T-helper 2 cell treated with Interferon-gamma antibody and Interleukin-4, amounts not matched to agents 5 μg/mL and 100 μg/mL, for 36 hours (primary cell): Measurements from ENCODE around the gene CEP104.
A peak's percentile ranks its signal among the peaks of the same experiment; 100 is the strongest.

Source experiments
- DNase-seq: peaks from one replicate; pipeline ENCODE4 v3.0.0; 2021; ENCODE audit warnings: low spot score
- H3K27ac Mint-ChIP-seq: one replicate; pipeline ENCODE4 v1.8.0; 2021; ENCODE audit warnings: mild to moderate bottlenecking, mixed read lengths
- H3K27me3 Mint-ChIP-seq: one replicate; pipeline ENCODE4 v1.8.0; 2021; ENCODE audit warnings: low read depth, mixed read lengths
- H3K36me3 Mint-ChIP-seq: one replicate; pipeline ENCODE4 v1.8.0; 2021; ENCODE audit warnings: low read depth, mixed read lengths
- H3K4me1 Mint-ChIP-seq: one replicate; pipeline ENCODE4 v1.8.0; 2021; ENCODE audit warnings: low read depth, mixed read lengths
- H3K4me3 Mint-ChIP-seq: one replicate; pipeline ENCODE4 v1.8.0; 2022; ENCODE audit warnings: mild to moderate bottlenecking, moderate library complexity, mixed read lengths
- H3K9me3 Mint-ChIP-seq: one replicate; pipeline ENCODE4 v1.8.0; 2021; ENCODE audit warnings: mixed read lengths

The CEP104 gene

DNA sequence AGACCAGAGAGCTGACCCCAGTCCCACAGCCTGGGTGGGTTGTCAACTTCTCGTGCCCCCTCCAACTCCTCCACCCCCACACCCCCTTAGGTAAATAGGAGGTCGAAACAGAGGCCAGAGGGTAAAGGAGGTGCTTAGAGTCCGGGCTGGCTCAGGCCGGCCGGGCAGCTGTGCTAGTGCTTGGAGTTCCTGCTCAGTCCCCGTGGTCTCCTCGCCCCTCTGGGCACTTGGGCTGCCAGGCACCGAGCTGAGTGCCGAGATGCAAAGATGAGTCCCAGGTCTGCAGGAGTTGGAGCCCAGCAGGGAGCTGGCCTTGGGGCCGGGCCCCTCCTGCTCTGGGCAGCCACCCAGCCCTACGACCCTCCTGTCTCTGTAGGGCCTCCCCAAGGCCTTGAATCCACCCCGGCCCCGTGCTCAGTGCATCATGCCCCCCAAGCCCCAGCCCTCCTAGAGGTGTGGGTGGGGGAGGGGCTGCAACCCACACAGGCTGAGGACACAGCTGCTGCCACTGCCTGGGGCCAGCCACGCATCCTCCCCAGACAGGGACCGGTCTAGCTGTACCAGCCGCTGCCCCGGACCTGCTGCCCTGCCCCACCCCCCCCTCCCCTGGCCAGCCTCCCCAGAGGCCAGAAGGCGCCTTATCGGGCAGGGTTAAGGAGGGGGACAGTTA, 82.6 kb downstream of the CEP104 start:
- Mint-ChIP-seq H3K9me3 (no peaks in the 10 kb centered on the region), H3K4me3 (no peak overlapping the region), H3K36me3 (peaks cover 3% of the 10 kb centered on the region), H3K4me1 (no peaks in the 10 kb centered on the region), H3K27ac (no peak overlapping the region), H3K27me3 (no peaks in the 10 kb centered on the region)
- no peak for DNase-seq

DNA sequence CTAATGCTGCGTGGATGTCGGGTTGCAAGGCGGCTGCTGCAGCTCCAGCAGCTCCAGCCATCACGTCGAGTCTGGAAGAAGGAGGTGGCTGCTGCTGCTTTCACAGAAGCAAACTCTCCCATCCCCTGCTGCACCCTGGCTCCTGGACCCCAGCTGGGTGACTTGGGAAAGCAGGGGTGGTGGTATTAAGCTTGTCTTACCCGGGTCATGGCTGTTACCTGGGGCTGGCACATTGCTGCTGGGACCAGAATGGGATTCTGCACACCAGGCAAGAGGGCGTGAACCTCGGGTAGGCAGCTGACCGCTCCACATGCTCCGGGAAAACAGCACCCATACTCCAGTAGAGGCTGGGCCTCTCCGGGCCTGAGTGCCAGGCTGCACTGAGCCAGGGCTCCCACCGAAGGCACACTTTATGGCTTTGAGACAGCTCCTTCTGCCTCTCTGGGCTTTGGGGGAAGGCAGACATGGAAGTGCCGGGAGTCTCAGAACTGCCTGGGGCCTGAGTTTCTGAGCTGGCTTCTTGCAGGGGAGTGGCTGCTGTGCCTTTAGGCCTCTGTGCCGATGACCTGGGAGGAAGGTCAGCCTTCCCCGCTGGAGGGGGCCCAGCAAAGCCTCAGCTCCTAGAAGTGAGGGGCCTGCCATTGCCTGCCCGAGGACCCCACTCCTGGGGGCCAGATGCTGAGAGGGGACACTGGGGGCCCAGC, 83.3 kb downstream of the CEP104 start:
- DNase-seq: no peak
- Mint-ChIP-seq H3K4me3 (no peak overlapping the region), H3K9me3 (no peaks in the 10 kb centered on the region), H3K27ac (no peak overlapping the region), H3K27me3 (no peaks in the 10 kb centered on the region), H3K4me1 (no peaks in the 10 kb centered on the region), H3K36me3 (no peaks in the 10 kb centered on the region)

DNA sequence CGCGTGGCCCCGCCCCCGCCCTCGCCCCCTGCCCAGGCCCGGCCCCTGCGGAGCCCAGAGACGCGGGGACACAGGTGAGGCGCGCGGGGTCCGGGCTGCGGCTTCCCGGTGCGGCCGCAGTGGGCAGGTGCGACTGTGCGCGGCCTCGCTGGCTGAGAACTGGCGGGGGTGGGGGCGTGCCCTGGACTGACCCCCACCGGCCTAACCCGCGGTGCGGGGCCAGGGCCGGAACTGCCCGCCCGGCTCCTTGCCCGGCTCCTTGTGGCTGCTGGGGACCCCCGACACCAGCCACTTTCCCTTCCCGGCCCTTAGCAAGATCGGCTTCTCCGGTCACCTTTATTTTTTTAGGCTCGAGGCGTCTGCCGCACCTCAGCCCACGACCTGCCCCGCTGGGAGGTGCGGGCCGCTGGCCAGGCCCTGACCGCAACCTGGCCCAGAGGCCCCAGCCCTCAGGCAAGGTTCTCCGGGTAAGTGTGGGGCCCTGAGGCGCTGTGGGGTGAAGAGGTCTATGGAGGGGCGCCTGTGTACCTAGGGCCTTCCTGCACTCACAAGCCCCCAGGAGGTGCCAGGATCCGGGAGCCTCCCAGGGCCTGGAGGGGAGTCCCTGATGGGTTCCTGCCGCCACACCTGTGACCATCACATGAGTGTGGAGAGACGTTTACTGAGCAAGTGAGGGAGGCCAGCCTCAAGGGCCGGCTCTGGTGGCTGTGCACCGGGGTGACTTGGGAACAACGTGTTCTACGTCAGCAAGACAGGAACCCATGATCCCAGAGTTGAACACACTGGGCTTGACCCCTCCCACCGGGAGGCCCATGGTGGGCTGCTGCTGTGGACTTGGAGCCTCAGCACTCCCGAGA, 84.1 kb downstream of the CEP104 start, which contains the start of gene SMIM1:
SMIM1 (plus strand) TSS at position 35 of the 857 bp plus-strand sequence. CDS start 2,625 bp downstream, outside the sequence.
- Mint-ChIP-seq H3K27me3 (no peaks in the 10 kb centered on the region), H3K4me1 (no peaks in the 10 kb centered on the region), H3K27ac (no peak within 1 kb of the TSS), H3K4me3 (peak within 1 kb of the TSS; percentile 57), H3K36me3 (no peaks in the 10 kb centered on the region), H3K9me3 (no peaks in the 10 kb centered on the region)
- no peak for DNase-seq

DNA sequence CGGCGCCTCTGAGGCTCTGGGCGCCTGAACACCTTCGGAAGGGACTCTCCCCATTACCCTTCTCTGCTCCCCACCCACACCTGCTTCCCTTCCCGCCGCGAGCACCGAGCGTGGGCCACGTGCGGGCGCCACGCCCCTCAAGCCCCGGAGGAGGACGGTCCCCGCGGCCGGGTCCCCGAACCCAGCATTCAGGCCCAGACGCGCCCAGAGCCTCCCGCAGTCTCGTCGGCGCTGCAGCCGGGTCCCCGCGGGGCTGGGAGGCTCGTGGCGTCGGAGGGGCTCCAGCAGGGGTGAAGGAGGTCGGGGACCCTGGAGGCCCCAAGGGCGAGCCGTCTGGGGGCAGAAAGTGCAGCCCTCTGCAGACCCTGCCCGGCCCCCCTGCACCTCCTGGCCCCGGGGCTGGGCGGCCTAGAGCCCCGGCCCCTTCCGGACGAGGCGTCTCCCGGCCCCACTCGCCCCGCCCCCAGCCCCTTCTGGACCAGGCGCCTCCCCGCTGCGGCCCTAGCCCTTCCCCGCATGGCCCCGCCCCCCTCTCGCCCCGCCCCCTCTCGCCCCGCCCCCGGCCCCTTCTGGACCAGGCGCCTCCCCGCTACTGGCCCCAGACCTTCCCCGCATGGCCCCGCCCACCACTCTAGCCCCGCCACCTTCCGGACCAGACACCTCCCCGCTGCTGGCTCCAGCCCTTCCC, 84.8 kb downstream of the CEP104 start:
- Mint-ChIP-seq H3K36me3 (no peaks in the 10 kb centered on the region), H3K27ac (no peak overlapping the region), H3K27me3 (no peaks in the 10 kb centered on the region), H3K4me1 (no peaks in the 10 kb centered on the region), H3K9me3 (no peaks in the 10 kb centered on the region), H3K4me3 (peak overlapping the region; percentile 57)
- DNase-seq: peak; percentile 82

DNA sequence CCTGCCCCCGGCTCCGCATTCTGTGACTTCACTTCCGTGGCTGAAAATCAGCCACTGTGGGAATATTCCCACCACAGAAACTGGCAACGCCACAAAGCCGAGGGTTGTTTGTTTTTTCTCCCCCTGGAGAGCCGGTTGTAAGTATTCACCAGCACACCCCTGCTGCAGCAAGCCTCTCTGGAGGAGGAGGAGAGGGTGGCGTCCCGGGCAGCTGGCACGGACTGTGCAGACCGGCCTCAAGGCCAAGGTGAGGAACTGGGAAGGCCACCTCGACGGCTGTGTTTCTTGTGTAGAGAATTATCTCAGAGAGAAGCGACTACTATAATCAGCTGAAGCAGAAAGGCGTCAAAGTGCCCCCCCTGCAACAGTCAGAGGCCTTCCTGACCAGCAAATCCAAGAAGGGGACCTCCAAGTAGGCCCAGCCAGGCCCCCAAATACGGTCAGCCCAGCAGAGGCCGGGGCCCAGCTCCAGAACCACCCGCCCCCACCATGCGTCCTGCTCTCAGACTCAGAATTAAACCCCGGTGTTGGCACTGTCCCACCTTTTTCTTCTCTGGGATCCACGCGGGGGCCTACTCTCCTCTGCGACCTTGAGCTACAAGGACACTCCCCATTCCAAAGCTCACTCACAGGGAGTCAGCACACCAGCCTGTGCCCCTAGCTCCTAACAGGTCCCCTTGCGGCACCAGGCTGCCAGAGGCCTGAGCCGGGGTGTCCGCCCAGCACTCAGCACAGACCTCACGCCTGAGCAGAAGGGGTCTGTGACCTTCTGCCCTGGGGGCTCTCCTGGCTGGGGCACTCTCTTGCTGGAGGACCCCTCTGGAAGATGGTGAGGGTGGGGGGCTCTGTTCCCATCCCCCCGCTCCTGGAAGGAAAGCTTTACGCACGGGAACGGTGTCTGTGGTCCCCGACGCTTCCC, 85.6 kb downstream of the CEP104 start:
- no peaks in the 10 kb centered on the region for H3K9me3 Mint-ChIP-seq
- no peaks in the 10 kb centered on the region for H3K27me3 Mint-ChIP-seq
- H3K27ac Mint-ChIP-seq: no peak overlapping the region

DNA sequence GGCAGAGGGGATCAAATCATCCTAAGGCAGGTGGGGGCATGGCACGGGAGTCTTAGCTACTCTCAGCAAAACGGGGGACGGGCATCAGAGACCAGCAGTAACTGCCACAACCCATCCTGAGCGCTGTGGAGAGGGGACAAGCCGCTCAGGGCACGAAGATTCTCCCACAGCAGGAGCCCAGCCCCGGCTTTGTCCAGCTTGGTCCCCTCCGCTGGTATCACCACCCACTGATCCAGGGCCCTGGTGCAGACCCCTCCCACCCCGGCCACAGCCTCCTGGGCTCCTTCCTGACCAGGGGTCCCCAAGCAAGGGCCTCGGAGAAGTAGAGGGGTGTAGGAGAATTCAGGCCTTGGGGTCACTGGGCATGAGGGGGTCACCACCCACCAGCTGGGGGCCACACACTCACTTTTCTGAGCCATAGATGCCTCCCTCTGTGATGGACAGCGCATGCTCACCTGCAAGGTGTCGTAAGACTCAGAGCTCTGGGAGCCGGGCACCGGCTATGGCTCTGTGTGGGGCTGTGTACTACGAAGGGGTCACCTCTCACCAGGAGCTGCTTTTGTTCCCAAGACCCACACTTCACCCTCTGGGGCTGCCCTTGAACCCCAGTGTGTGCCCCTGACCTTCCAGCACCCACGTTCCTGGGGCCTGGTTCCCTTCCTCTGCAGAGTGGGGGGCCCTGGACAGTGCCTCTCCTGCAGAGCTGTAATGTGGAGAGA, 86.8 kb downstream of the CEP104 start:
- Mint-ChIP-seq H3K36me3 (no peaks in the 10 kb centered on the region), H3K4me1 (no peaks in the 10 kb centered on the region), H3K27me3 (no peaks in the 10 kb centered on the region), H3K9me3 (no peaks in the 10 kb centered on the region), H3K4me3 (peak overlapping the region; percentile 3), H3K27ac (no peak overlapping the region)
- no peak for DNase-seq

More for the DNA sequence above, 85.6 kb downstream of the CEP104 start:
- Mint-ChIP-seq H3K4me3 (peak overlapping the region; percentile 57), H3K4me1 (no peaks in the 10 kb centered on the region), H3K36me3 (no peaks in the 10 kb centered on the region)
- no peak for DNase-seq

DNA sequence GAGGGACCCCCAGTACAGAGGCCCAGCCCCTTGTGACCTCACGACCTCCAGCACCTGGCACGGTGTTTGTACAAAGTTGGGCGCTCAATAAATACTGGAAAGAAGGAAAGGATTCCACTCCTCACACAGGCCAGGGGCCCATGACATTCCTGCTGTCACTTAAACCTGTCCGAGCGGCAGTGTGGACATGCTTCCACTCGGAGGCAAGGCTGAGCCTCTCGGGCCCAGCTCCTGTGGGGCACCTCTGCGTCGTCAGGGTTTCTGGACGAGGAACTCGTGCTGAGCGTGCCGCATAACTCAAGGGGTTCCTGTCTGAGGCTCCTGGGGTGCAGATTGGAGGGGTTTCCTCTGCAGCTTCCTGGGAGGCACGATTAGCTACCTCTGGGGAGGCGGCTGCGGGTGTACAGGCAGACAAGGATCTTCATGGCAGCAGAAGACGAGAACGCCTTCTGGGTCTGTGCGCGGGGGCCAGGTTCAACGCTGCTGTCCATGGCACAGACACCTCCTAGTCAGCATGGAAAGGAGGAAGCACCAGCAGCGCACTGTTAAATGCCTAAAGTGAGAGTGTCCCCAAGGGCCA, 88.1 kb downstream of the CEP104 start:
- no peak overlapping the region for H3K4me3 Mint-ChIP-seq

DNA sequence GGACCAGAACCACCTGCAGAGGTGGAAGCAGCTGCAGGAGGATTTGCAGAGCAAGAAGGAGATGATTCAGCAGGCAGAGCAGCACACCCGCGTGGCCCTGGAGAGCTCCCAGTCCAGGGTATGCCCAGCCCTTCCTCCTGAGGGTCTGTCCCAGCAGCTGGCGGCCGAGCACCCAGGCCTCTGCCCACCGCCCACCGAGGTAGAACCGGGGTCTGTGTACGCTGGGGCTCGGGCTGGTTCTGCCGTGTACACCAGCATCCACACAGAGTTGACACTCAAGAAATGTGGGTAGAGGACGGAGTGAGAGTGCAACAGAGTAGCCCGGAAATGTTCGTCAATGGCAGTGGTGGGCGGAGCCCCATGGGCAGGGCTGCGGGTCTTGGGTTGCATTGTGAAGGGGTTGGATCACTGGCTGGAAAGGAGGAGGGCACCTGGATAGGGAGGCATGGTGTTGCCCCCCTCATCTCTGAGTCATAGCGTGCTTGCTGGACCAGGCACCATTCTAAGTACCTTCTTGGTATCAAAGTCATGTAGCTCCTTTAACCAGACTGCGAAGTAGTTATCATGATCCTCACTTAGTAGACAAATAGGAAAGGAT, 89.6 kb downstream of the CEP104 start:
- no peaks in the 10 kb centered on the region for H3K4me1 Mint-ChIP-seq
- H3K9me3 Mint-ChIP-seq: no peaks in the 10 kb centered on the region
- no peak for DNase-seq
- H3K36me3 Mint-ChIP-seq: no peaks in the 10 kb centered on the region
- H3K27ac Mint-ChIP-seq: no peak overlapping the region
- no peaks in the 10 kb centered on the region for H3K27me3 Mint-ChIP-seq
- no peak overlapping the region for H3K4me3 Mint-ChIP-seq

More for the DNA sequence above, 88.1 kb downstream of the CEP104 start:
- Mint-ChIP-seq H3K4me1 (no peaks in the 10 kb centered on the region), H3K9me3 (no peaks in the 10 kb centered on the region), H3K27me3 (no peaks in the 10 kb centered on the region), H3K27ac (no peak overlapping the region), H3K36me3 (no peaks in the 10 kb centered on the region)
- no peak for DNase-seq

DNA sequence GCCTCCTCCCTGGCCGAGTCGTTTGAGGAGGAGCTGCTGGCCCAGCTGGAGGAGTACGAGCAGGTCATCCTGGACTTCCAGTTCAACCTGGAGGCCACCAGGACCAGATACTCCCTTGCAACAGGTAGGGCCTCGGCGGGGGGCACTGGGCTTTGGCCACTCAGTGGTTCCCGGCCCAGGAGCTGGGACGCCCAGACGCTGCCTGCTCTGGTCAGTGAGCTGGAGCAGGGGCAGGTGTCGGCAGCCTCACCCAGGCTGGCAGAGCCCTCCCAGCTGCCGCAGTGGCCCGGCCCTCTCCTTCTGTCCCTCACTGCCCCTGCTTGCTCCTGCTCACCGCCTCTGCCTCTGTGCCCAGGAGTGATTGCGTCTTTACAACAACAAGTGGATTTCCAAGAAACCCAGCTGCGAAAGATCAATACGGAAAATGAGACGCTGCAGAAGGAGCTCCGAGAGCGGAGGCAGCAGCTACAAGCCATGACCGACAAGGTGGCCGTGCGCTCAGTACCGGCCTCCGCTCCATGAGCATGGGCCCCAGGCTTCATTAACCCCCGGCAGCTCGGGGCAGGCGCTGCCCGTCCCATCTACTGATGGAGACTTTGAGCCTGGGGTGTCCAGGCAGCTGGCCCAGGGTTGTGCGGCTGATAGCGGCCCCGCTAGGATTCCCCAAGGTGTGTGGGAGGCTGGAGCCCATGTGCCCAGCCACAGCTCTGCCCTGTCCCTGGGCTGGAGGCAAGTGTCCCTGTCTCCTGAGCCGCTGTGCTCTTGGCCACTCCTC, 93.5 kb downstream of the CEP104 start:
- no peak overlapping the region for H3K4me3 Mint-ChIP-seq
- H3K9me3 Mint-ChIP-seq: peaks cover 6% of the 10 kb centered on the region
- no peak overlapping the region for H3K27ac Mint-ChIP-seq
- DNase-seq: no peak
- no peaks in the 10 kb centered on the region for H3K27me3 Mint-ChIP-seq
- H3K36me3 Mint-ChIP-seq: no peaks in the 10 kb centered on the region
- no peaks in the 10 kb centered on the region for H3K4me1 Mint-ChIP-seq

DNA sequence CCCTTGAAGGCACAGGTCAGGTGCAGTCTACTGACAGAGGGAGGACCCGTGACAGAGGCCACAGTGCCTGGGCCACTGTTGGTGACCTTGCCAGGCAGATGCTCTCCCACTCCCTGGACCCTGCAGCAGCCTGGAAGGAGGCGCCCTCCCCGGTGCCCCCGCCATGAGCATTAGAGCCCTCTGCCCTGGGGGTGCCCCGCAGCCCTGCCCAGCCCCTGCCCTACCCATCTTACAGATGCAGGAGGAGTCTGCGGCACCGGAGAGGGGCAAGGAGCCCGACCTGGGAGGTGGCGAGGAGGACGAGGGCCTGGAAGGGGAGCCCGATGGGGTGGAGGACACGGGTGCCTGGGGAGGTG, 94.2 kb downstream of the CEP104 start:
- H3K36me3 Mint-ChIP-seq: no peaks in the 10 kb centered on the region
- no peaks in the 10 kb centered on the region for H3K27me3 Mint-ChIP-seq
- no peak for DNase-seq
- no peaks in the 10 kb centered on the region for H3K4me1 Mint-ChIP-seq
- peaks cover 6% of the 10 kb centered on the region for H3K9me3 Mint-ChIP-seq
- no peak overlapping the region for H3K4me3 Mint-ChIP-seq
- no peak overlapping the region for H3K27ac Mint-ChIP-seq

DNA sequence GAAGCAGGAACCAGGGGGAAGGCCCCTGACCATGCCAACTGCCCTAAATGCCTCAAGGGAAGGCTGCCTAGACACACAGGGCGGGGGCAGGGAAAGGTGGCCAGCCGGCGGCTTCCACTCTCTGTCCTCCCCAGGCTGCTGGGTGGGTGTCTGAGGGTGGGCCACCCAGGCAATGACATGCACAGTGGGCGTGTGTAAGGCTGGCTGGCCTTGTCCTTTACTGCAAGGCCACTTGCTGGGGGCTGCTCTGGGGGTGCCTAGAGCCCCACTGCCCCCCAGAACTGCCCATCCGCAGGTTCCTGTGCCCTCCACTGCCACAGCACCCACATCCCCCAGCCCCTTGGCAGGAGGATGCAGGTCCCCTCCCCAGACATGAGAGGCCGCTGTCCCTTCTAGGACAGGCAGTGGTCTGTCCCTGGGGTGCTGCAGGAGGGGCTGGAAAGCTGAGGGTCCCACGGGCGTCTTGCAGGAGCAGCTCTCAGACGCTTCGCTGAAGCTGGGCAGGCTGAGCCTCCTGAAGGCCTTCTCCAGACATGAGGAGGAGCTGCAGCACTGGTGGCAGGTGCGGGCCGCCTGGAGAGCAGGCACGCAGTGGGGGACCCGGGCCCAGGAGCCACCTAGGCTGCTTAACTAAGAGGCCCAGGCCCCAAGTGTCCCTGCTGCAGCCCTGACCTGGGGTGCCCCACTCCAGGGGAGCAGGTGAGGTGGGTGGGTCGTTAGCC, 94.7 kb downstream of the CEP104 start:
- Mint-ChIP-seq H3K9me3 (peaks cover 6% of the 10 kb centered on the region), H3K27ac (no peak overlapping the region), H3K27me3 (no peaks in the 10 kb centered on the region), H3K4me3 (no peak overlapping the region), H3K4me1 (no peaks in the 10 kb centered on the region), H3K36me3 (no peaks in the 10 kb centered on the region)
- DNase-seq: no peak
